HG03159 (cell line): ENCODE results near the gene ZNF569.
A peak's percentile ranks its signal among the peaks of the same experiment; 100 is the strongest.
"Not testable (repeated sequence)": the region's sequence is repeated elsewhere in the genome, so short reads cannot be mapped to it uniquely, and the experiment has no call there.

Experiments used
- ATAC-seq: cut with Tn5 transposase; IDR thresholded peaks from one replicate; pipeline ENCODE4 v1.9.1; 2021; ENCODE audit warnings: mild to moderate bottlenecking, moderate library complexity; ENCODE audit not compliant: unreplicated experiment

The ZNF569 gene

GRCh38 chr19:37466798-37467607 is at the start of gene ZNF569:
ZNF569 (minus strand) TSS chr19:37467444; CDS start chr19:37444921, 22,523 bp downstream.
- peak; percentile 69 for ATAC-seq

- ATAC-seq = no peak
Observed at GRCh38 chr19:37513397-37513796, 46.2 kb upstream of the ZNF569 start.

- no peak for ATAC-seq
Observed at GRCh38 chr19:37511821-37512220, 44.6 kb upstream of the ZNF569 start.

- ATAC-seq = no peak
Observed at GRCh38 chr19:37511186-37511585, 43.9 kb upstream of the ZNF569 start.

DNA sequence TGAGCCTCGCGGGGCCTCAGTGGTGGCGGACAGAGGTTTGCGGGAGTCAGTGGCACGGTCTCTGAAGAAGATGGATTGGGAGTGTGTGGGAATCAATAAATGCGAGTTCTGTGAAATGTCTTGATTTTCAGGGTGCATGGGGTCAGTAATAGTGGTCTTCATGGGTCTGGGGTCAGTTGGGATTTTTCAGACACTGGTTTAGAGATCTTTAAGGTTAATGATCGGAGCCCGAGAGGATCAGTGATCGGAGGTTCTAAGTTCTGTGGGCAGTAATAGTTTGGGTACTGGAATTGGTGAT is 39.9 kb upstream of the ZNF569 start:
- no peak for ATAC-seq

DNA sequence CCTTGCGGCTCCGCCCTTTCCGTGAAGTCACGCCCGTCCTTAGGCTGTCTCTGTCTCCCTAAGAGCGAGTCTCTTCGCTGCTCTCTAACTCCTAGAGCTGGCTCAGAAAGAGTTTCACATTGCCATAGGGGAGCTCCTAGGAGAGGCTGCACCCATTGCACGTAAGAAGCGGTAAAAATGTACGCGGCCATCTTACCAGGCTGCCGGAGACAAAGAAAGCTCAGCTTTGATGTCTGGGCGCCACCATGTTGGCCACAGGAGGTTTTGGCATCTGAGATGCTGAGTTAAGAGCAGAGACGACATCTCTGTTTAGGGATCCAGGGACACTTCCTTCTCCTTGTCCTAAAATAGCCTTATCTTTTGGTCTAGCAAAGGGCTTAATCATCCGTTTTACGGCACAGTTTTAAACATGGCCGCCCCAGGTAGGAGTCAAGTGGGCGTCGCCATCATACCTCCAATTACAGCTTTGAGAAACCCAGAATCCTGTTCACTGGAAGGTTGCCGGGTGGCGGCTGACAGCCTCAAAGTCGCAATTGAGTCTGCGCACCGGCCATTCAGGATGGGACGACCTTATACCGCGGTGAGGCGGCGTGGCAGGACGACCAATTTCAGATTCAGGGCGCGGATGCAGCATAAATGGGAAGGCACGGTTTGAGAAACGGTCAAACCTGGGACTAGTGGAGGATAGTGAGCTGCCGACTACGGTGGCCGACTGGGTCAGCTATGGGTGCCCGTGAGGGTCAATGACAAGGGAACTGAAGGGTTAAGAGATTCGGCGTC is 39.3 kb upstream of the ZNF569 start, which contains the start of gene ZNF793:
TSS of gene ZNF793 (plus strand) at position 553 of the 780 bp plus-strand sequence. CDS start 16,501 bp downstream, outside the sequence.
- ATAC-seq = no peak

DNA sequence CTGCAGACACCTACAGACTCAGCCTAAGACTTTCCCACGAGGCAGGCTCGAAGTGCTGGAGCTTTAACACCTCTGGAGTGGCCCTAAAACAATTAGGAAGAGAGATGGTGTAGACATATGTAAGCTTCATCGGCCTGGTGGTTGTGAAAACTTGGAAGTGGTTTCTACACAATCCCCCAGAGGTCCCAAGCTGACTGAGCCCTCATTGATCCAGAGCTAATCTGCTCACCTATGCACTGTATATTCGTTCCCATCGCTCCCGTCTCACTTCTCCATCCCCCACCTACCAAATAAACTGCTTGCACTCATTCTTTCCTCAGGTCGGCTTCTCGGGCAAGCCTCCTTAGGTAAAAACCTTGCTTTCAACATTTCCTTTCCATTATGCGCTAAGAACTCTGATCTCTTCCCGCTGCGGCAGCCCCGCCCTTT is 38.7 kb upstream of the ZNF569 start:
- ATAC-seq = no peak

DNA sequence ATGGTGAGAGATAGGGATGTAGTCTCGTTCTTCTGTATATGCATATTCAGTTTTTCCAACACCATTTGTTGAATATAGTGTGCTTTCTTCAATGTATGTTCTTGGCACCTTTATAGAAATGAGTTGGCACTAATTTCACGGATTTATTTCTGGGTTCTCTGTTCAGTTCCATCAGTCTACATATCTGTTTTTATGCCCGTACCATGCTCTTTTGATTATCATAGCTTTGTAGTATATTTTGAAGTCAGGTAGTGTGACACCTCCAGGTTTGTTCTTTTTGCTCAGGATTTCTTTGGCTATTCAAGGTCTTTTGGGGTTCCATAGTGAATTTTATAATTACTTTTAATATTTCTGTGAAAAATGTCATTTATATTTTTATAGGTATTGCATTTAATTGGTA is 25.0 kb upstream of the ZNF569 start:
- no peak for ATAC-seq

DNA sequence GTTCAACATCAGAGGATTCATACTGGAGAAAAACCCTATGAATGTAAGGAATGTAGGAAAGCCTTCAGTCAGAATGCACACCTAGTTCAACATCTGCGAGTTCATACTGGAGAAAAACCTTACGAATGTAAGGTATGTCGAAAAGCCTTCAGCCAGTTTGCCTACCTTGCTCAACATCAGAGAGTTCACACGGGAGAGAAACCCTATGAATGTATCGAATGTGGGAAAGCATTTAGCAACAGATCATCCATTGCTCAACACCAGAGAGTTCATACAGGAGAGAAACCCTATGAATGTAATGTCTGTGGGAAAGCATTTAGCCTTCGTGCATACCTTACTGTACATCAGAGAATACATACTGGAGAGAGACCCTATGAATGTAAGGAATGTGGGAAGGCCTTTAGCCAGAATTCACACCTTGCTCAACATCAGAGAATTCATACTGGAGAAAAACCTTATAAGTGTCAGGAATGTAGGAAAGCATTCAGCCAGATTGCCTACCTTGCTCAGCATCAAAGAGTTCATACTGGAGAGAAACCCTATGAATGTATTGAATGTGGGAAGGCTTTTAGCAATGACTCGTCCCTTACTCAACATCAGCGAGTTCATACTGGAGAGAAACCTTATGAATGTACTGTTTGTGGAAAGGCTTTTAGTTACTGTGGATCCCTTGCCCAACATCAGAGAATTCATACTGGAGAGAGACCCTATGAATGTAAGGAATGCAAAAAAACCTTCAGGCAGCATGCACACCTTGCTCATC is 17.3 kb upstream of the ZNF569 start:
- ATAC-seq = no peak

DNA sequence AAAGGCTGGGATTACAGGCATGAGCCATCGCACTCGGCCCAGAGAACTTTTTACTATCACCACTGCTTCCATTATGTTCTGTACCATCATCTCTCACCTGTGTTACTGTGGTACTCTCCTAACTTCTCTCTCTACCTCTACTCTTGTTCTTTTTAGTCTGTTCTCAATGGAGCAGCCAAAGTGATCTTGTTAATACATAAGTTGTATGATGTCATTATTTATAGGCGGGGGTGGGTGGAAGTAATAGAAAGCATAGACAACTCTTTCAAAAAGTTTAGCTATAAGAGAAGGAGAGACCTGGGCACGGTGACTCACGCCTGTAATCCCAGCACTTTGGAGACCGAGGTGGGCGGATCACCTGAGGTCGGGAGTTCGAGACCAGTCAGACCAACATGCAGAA is 4.9 kb upstream of the ZNF569 start:
- no peak for ATAC-seq

DNA sequence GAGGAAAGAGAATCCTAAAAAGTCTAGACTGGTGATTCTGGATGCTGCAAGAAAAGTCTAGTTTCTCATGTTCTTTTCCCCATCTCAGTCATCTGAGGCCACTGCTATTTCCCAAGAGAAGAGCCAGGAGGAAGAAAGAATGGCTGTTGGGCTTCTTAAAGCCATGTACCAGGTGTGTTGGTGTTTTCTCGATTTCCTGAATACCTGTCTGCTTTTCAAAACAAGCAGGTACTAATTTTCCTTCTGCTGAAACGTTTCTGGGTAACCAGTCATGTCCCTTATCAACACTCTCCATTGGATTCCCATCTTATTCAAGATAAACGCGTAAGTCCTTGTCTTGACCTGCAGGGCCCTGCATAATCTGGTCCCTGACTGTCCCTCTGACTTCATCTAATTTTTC is 3.0 kb upstream of the ZNF569 start:
- no peak for ATAC-seq

- ATAC-seq = peak; percentile 59
Observed at GRCh38 chr19:37468961-37469777, 1.9 kb upstream of the ZNF569 start, which contains the start of gene ZNF570. ZNF570 (plus strand) TSS chr19:37469356; CDS start chr19:37470355, 999 bp downstream.

DNA sequence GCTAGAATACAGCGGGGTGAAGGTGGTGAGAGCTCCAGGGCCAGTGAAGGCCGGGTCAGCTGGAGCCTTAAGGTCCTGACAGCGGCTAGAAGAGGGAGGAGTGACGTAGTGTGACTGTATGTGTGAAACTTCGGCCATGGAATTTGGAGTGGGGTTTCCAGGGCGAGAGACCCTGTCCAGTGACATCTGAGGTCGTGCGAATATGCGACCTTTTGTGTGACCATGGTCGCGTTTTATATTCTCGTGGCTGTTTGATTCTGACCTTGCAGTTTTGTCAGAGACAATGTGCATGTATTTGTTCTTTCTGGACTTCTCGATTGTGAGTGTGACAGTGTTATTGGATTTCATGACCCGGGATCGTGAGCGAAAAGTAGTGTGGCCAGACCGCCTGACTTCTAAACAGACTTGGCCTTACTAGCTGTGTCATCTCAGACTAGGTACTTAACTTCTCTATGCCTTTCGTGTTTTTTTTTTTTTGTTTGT is 405 bp upstream of the ZNF569 start:
- no peak for ATAC-seq

- ATAC-seq = no peak
Observed at GRCh38 chr19:37466277-37466797, 907 bp downstream of the ZNF569 start.

- ATAC-seq = no peak
Observed at GRCh38 chr19:37452500-37453245, 14.6 kb downstream of the ZNF569 start.

GRCh38 chr19:37413313-37414084 is 53.7 kb downstream of the ZNF569 start:
- ATAC-seq = no peak

GRCh38 chr19:37412700-37413099 is 54.5 kb downstream of the ZNF569 start:
- no peak for ATAC-seq

GRCh38 chr19:37406140-37406846 is 61.0 kb downstream of the ZNF569 start:
- not testable (repeated sequence) for ATAC-seq
